UCSD-AML1 (cell line): ENCODE results near the gene BIRC3.
A peak's percentile ranks its signal among the peaks of the same experiment; 100 is the strongest.
"Not testable (repeated sequence)": the region's sequence is repeated elsewhere in the genome, so short reads cannot be mapped to it uniquely, and the experiment has no call there.

Experiments
- DNase-seq: peaks from one replicate; lab custom pipeline; 2025; ENCODE audit not compliant: unreplicated experiment; lab: John Stamatoyannopoulos, UW

The BIRC3 gene

GRCh38 chr11:102368472-102368871 lies 51.2 kb downstream of the BIRC3 start:
- DNase-seq, result no peak

GRCh38 chr11:102374633-102375424 lies 57.5 kb downstream of the BIRC3 start:
- not testable (repeated sequence) for DNase-seq

GRCh38 chr11:102375720-102376399 lies 58.6 kb downstream of the BIRC3 start:
- no peak for DNase-seq

- no peak for DNase-seq
Measured at GRCh38 chr11:102377891-102378290, 60.6 kb downstream of the BIRC3 start.

- DNase-seq, result no peak
Measured at GRCh38 chr11:102378818-102379217, 61.5 kb downstream of the BIRC3 start.

GRCh38 chr11:102382384-102382783 lies 65.1 kb downstream of the BIRC3 start:
- DNase-seq, result no peak

GRCh38 chr11:102383839-102384238 lies 66.6 kb downstream of the BIRC3 start:
- no peak for DNase-seq

- DNase-seq, result peak; percentile 13
Measured at GRCh38 chr11:102384419-102385079, 67.3 kb downstream of the BIRC3 start.

GRCh38 chr11:102385085-102386007 lies 68.1 kb downstream of the BIRC3 start:
- peak; percentile 24 for DNase-seq

- no peak for DNase-seq
Measured at GRCh38 chr11:102386136-102386734, 69.0 kb downstream of the BIRC3 start.

- no peak for DNase-seq
Measured at GRCh38 chr11:102387043-102387781, 69.9 kb downstream of the BIRC3 start.
